ENCODE measurements around the gene SZT2. TPM values are rescaled to one million over a fixed set of nuclear protein-coding genes. Genes with fewer than 3 reads are reported as not detected.

The SZT2 gene
- total RNA-seq, 1 donor from 2014 or later = 43.2 TPM

DNA sequence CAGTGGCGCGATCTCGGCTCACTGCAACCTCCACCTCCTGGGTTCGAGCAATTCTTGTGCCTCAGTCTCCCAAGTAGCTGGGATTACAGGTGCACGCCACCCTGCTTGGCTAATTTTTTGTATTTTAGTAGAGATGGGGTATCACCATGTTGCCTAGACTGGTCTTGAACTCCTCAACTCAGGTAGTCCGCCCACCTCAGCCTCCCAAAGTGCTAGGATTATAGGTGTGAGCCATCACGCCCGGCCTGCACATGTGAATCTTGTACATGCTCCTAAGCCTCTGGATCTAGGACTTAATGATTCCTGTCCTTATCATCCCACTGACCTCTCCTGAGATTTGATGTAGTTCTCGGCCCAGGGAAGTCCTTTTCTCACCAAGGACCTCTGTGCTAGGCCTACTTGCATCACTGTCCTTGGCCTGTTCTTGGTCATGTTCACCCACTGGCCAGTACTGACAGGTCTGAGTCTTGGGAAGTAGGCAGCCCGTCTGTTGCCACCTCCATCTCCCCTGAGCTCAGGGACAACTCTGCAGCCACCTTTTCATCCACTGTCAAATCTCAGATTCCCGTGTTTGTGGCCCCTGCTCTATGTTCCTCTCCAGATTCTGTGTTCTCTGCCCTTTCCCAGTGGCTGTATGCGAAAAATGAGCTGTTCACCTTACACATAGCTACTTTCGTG is 54.6 kb downstream of the SZT2 start:
- Mint-ChIP-seq H3K4me1 (ENCODE audit: unreplicated experiment) (no peaks in the 10 kb centered on the region), H3K9me3 (ENCODE audit: unreplicated experiment) (no peaks in the 10 kb centered on the region), H3K27me3 (ENCODE audit: unreplicated experiment) (peaks cover 5% of the 10 kb centered on the region), H3K4me3 (ENCODE audit: unreplicated experiment) (peak overlapping the region; percentile 52), H3K27ac (ENCODE audit: unreplicated experiment) (peak overlapping the region; percentile 61), H3K36me3 (ENCODE audit: low read depth, unreplicated experiment) (peaks cover 59% of the 10 kb centered on the region)
- TF ChIP-seq, protein P1, sequence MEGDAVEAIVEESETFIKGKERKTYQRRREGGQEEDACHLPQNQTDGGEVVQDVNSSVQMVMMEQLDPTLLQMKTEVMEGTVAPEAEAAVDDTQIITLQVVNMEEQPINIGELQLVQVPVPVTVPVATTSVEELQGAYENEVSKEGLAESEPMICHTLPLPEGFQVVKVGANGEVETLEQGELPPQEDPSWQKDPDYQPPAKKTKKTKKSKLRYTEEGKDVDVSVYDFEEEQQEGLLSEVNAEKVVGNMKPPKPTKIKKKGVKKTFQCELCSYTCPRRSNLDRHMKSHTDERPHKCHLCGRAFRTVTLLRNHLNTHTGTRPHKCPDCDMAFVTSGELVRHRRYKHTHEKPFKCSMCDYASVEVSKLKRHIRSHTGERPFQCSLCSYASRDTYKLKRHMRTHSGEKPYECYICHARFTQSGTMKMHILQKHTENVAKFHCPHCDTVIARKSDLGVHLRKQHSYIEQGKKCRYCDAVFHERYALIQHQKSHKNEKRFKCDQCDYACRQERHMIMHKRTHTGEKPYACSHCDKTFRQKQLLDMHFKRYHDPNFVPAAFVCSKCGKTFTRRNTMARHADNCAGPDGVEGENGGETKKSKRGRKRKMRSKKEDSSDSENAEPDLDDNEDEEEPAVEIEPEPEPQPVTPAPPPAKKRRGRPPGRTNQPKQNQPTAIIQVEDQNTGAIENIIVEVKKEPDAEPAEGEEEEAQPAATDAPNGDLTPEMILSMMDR (IDR thresholded peaks at IDR 0.05; ENCODE audit: unreplicated experiment) = no peak
- DNase-seq (ENCODE audit: low spot score) = no peak

- H3K27me3 Mint-ChIP-seq (ENCODE audit: unreplicated experiment) = peaks cover 6% of the 10 kb centered on the region
- no peaks in the 10 kb centered on the region for H3K4me1 Mint-ChIP-seq (ENCODE audit: unreplicated experiment)
- no peaks in the 10 kb centered on the region for H3K9me3 Mint-ChIP-seq (ENCODE audit: unreplicated experiment)
- TF ChIP-seq, protein P1 (IDR thresholded peaks at IDR 0.05; ENCODE audit: unreplicated experiment) = no peak
- H3K4me3 Mint-ChIP-seq (ENCODE audit: unreplicated experiment) = peak overlapping the region; percentile 52
- H3K27ac Mint-ChIP-seq (ENCODE audit: unreplicated experiment) = peak overlapping the region; percentile 12
- peaks cover 65% of the 10 kb centered on the region for H3K36me3 Mint-ChIP-seq (ENCODE audit: low read depth, unreplicated experiment)
- DNase-seq (ENCODE audit: low spot score) = no peak
These were observed 55.1 kb downstream of the SZT2 start for GRCh38 chr1:43444836-43445235.

GRCh38 chr1:43445606-43446387 is 56.1 kb downstream of the SZT2 start:
- Mint-ChIP-seq H3K4me3 (ENCODE audit: unreplicated experiment) (no peak overlapping the region), H3K9me3 (ENCODE audit: unreplicated experiment) (no peaks in the 10 kb centered on the region), H3K36me3 (ENCODE audit: low read depth, unreplicated experiment) (peaks cover 65% of the 10 kb centered on the region), H3K27me3 (ENCODE audit: unreplicated experiment) (peaks cover 11% of the 10 kb centered on the region), H3K27ac (ENCODE audit: unreplicated experiment) (no peak overlapping the region), H3K4me1 (ENCODE audit: unreplicated experiment) (peaks cover under 1% of the 10 kb centered on the region)
- TF ChIP-seq, protein P1 (IDR thresholded peaks at IDR 0.05; ENCODE audit: unreplicated experiment) = no peak
- no peak for DNase-seq (ENCODE audit: low spot score)

DNA sequence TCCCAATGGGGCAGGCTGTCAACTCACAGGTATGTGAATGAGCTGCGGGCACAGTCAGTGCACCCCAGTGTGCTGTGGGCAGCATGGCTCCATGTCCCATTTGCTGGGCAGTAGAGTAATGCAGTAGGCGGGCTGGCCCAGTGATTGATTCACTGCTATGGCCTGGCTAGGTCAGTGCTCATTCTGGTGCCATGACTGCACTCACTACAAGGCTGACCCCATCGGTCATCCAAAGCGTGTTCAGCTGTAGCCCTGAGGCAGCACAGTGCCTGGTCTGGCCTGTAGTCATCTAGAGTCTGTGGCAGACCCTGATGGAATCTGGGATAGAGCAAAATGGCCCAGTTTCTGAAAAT is 56.7 kb downstream of the SZT2 start:
- TF ChIP-seq, protein P1 (IDR thresholded peaks at IDR 0.05; ENCODE audit: unreplicated experiment) = no peak
- no peak overlapping the region for H3K4me3 Mint-ChIP-seq (ENCODE audit: unreplicated experiment)
- peaks cover 64% of the 10 kb centered on the region for H3K36me3 Mint-ChIP-seq (ENCODE audit: low read depth, unreplicated experiment)
- H3K9me3 Mint-ChIP-seq (ENCODE audit: unreplicated experiment) = no peaks in the 10 kb centered on the region
- H3K27me3 Mint-ChIP-seq (ENCODE audit: unreplicated experiment) = peaks cover 11% of the 10 kb centered on the region
- H3K27ac Mint-ChIP-seq (ENCODE audit: unreplicated experiment) = no peak overlapping the region
- no peak for DNase-seq (ENCODE audit: low spot score)
- H3K4me1 Mint-ChIP-seq (ENCODE audit: unreplicated experiment) = peaks cover 4% of the 10 kb centered on the region

Measured in endothelial cell (in vitro differentiated cells).